Stimulated activated CD8-positive, alpha-beta memory T cell treated with anti-CD3 and anti-CD28 coated beads, Interleukin-15, amount 100 ng/mL, for 24 hours (primary cell): ENCODE results near the gene ENO1.

Experiments used
- DNase-seq: peaks from one replicate; pipeline ENCODE4 v3.0.0-alpha.2; 2020; ENCODE audit warnings: low read depth

The ENO1 gene

DNA sequence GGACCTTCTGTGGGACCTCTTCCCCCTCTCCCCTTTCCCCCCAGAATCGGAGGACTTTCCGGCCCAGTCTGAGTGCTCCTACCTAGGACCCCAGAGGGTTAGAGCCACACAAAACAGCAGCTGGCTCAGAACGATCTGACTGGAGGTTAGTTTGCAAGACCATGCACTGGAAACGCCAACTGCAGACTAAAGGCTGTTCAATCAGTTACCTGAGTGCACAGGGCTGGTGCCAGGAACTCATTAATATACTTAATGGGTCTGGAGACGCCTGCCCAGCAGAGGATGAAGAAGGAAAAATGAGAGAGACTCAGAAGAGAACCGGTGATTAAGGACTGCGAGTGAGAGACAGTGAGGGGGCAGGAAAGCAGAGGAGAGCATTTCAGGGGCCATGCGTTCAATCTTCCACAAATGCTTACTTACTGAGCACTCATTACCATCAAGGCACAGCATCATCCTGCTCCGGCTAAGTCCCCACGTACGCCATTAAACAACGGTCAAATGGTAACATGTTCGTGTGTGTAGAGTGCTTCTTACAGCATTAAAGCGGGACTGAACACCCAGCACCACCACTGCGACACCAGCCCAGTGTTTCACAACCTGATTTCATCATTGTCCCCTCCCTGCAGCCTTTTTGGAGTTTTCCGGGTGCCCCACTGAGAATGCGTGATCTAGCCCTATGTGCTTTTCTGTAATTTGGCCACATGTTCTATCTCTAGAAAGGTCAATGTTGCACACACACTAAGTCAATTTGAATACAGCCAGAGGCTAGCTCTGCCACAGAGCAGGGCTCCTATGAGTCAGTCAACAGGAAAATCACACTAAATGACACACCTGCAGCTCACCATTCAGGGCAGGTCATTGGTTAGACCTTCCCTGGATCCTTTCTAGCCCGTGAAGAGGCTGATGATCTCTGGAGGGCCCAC is 7.6 kb downstream of the ENO1 start:
- no peak for DNase-seq

DNA sequence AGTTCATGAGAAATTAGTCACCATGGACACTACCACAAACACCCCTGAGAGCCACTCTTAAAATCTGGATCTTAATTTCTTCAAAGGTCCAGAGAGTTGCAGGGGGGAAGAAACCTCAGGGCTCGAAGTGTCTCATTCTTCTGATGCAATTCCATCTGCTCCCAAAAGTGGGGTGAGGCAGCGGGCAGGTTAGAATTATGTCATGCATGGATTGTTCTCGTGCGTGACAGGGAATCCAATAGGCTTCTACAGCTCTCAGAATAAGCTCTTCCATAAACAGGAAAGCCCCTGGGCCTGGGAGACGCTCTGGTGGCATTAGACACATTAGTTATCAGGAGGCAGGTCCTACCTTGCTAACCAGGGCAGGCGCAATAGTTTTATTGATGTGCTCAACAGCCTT is 8.4 kb downstream of the ENO1 start:
- DNase-seq: no peak

DNA sequence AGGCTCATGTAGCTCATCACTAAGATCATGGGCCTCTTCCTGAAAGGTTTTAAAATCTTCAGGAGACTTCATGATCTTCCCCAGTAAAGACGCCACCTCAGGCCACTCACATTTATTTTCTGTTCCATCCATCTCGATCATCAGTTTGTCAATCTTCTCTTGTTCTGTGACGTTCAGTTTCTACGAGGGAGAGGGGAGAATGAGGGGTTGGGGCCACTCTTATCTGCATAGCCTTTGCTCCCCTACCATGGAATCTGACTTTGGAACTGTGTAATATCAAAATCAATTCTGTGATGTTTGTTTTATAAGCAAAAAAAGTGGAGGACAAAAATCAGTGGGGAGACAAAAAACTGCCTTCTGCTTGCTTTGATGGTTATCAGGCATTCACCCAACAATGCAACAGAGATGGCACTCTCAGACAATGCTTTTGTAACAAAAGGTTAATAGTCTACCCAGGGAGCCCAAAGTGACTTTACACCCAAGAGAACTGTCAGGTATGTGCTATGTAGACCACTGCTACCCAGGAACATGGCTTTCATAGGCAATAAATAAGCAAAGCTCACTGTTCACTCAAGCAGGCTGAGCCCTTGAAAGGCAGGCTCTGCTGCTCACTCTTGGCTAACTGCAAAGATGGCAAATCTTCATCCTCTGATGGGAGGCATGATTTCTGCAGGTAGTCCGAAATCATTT is 10.5 kb downstream of the ENO1 start:
- no peak for DNase-seq

DNA sequence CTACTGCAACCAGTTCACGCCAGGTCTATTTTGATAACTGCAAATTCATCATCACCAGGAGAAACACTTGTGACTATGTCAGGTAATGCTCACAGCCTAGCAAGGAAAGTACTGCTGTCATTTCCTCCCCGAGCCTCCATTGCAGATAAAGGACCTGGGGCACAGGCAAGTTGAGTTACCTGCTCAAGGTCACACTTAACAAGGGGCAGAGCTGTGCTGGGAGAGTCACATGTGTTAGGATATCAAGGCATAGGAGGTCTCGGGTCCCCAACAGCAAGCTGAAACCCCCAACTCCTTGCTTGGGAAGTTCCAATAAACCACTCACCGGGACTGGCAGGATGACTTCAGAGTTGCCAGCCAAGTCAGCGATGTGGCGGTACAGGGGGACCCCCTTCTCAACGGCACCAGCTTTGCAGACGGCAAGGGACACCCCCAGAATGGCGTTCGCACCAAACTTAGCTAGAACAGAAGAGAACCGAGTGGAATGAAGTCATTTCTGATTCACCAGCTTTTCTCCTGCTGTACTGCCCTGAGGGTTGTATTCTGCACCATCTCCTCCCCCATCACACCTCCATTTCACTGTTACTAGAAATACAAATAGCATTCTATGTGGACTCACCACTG is 11.6 kb downstream of the ENO1 start:
- DNase-seq: no peak

DNA sequence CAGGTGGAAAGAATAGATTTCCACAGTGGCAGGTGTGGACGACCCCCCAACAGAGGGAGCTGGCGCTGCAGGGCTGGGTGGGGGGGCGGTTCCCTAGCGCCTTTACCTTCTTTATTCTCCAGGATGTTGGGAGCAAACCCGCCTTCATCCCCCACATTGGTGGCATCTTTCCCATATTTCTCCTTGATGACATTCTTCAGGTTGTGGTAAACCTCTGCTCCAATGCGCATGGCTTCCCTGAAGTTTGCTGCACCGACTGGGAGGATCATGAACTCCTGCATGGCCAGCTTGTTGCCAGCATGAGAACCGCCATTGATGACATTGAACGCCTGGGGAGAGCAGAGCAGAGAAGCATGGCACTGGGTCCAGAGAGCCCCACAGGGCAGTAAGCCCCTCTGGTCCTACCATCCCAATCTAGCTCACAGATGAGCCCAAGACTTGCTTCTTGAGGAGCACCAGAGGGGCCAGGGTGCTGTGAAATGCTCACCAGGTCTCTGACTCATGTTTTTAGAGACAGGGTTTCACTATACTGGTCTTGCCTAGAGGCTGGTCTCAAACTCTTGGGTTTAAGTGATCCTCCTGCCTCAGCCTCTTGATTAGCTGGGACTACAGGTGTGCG is 12.2 kb downstream of the ENO1 start:
- no peak for DNase-seq

DNA sequence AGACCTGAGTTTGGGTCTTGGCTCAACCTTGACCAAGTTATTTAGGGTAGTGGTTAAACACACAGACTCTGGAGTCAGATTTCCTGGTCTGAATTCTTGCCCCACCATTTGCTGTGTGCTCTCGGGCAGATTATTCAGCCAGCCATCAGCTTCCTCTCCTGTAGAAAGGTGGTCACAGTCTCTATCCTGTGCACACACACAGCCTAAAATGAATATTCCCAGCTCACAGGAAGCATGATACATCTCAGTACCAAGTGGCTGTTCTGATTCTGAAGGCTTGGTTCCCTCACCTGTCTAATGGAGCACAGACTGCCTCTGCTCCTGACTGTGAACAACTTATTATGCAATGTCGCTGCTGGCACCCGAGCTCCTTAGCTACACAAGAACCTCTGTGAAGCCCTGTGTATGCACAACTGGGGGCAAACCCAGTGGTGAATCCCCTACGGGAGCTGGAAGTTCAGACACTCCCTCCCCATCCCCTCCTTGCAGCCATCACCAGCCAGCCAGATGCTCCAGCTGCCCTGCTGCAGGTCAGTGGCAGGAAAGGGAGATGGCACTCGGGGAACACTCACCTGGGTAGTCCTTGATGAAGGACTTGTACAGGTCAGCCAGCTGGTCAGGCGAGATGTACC is 13.7 kb downstream of the ENO1 start:
- DNase-seq: no peak

DNA sequence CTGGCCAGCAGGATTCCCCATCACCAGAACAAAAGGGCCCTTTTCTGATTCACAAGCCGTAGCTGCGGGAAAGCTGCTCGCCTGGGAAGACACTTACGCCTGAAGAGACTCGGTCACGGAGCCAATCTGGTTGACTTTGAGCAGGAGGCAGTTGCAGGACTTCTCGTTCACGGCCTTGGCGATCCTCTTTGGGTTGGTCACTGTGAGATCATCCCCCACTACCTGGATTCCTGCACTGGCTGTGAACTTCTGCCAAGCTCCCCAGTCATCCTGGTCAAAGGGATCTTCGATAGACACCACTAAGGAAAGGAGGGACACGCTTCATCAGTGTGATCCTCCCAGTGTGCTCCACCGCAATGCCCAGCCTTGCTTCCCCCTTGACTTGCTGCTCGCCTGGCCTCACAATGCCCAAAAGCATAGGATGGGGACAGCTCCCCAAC is 14.7 kb downstream of the ENO1 start:
- no peak for DNase-seq

DNA sequence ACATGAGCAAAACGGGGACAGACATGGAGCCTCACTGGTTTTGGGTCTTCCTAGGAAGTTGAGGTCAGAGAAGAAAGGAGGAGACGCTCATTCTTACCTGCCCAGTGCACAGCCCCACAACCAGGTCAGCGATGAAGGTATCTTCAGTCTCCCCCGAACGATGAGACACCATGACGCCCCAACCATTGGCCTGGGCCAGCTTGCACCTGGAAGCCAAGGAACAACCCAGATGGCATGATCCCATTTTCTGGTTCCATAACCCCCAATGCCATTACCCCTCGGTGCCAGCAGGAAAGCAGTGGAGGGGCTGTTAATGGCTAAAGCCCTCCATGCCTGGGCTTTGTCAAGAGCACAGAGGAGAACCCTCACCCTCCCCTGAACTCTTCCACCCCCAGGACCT is 15.3 kb downstream of the ENO1 start:
- no peak for DNase-seq

DNA sequence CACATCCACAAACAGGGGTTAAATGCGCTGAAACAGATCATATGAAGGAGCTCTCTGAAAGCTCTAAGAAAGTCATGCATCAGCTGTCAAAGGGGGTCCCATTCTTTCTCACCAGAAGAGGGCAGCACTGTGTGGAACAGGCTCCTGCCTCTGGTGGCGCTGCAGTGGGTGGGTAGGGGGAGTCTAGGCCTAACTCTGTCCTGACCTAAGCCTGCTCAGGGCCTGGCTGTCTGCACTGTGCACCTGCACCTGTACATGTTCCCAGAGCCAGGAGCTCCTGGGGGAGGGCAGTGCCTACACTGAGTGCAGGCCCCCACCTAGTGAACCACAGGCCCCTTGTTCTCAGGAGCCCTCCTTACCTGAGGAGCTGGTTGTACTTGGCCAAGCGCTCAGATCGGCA is 16.0 kb downstream of the ENO1 start:
- no peak for DNase-seq

DNA sequence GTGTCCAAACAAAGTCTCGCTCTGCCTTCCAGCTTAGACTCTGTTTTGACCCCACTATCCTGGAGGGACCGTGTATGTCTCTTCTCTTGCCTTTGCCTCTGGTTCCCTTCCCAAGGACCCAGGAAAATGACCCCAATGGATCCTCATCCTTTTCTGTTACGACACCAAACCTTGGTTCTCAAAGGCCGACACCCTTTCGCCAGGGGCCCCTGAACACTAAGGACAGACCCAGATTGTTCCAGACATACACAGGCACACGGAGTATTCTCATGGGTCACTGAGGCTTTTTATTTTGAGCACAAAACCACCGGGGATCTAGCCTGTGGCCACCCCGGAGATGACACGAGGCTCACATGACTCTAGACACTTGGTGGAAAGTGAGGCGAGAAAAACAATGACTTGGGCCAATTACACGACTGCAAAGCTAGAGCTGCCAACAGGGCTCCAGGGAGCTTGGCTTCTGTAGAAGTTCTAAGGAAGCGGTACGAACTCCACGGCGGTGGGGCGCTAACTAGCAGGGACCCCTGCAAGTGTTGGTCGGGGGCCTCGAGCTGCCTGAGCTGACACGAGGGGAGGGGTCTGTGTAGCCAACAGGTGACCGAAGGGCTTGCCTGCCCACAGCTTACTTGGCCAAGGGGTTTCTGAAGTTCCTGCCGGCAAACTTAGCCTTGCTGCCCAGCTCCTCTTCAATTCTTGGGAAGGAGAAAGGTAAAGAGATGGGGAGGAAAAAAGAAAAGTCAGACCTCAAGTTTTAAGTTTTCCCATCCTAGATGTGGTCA is 17.6 kb downstream of the ENO1 start:
- DNase-seq: no peak

DNA sequence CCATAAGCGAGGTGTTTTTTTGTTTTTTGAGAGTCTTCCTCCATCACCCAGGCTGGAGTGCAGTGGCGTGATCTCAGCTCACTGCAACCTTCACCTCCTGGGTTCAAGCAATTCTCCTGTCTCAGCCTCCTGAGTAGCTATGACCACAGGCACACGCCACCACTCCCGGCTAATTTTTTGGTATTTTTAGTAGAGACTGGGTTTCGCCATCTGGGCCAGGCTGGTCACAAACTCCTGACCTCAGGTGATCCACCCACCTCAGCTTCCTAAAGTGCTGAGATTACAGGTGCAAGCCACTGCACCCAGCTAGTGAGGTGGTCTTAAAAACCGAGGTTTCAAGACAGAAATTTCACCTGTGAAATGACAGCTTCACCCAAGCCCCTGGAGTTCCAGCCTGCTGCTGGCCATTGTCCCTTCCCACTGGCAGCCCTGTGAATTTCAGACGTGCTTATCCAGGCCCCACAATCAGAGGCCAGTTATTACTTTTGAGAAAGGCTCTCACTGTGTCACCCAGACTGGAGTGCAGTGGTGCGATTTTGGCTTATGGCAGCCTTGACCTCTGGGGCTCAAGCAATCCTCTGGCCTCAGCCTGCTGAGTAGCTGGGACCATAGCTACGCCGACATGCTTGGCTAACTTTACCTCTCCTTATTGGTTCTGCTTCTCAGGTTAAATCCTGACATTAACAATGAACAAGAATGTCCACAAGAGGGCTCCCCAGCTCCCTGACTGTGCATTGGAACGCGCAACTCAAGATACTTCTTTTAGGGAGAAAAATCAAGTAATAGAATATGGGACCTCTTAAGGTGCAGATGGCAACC is 19.4 kb downstream of the ENO1 start:
- DNase-seq: no peak

DNA sequence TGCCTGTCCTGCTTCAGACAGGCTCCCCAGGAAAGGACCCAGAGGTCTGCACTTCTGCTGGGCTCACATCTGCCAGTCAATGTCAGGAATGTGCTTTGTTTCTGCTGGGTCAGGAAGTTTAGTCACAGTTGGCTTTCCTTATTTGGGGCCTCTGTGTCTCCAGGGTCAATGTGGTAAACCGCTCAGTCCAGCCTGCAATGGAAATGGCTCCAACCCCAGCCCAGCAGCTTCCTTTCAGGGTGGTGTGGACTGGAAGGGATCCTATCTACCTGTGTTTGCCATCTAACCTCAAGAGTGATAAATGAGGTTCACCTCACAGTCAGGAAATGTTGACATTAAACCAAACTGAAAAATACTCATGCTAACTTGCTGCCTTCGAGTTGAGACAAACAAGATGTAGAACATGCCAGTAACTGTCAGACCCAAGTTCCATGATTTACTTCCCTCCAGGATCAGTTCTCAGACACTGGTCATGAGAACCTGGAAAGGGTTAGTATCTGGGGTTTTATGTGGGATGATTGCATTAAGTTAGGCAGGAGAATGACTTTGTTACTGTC is 20.3 kb downstream of the ENO1 start:
- no peak for DNase-seq

DNA sequence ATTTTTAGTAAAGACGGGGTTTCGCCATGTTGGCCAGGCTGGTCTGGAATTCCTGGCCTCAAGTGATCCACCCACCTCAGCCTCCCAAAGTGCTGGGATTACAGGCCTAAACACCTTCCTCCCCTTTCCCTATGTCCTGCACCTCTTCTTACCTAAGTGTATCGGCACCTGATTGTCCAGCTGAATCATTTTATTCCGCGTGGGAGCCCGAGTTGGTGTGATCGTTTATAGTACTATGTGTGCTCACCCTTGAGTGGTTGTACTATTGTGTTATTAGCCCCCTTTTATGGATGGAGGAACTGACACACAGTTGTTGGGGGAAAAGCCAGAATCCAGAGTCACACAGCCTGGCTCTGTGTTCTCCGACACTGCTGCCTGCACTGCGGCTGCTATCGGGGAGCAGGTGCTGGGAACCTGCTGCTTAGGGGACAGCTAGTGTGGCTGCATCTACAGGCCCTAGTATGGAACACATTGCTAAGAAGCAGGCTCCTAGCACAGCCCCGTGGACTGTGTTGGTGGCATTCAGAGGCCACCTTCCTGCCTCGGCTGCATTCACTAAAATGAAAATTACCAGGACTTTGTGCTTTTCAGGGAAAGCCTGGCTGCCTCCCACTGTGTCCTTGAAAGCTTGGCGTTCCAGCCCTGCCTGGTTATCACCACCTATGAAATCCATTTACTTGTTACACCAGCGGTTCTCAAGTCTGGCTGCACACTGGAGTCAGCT is 21.6 kb downstream of the ENO1 start:
- no peak for DNase-seq

DNA sequence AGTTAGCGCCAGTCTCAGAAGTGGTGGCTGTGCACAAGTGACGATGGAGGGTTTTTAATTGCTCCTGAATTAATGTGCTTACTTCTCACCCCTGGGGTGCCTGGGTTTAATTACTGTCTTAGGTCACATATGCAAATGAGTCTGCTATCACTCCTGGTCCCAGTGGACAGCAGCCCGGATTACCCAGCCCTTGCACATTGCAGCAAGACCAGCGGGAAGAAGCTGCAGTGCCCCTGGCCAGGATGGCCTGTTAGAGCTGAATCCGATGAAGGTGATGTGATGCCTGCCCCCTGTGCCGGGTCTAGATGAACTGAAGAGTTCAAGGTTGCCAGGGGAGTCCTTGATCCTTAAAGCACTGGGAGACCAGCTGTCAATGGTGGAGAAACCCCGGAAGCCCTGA is 24.2 kb downstream of the ENO1 start:
- no peak for DNase-seq

DNA sequence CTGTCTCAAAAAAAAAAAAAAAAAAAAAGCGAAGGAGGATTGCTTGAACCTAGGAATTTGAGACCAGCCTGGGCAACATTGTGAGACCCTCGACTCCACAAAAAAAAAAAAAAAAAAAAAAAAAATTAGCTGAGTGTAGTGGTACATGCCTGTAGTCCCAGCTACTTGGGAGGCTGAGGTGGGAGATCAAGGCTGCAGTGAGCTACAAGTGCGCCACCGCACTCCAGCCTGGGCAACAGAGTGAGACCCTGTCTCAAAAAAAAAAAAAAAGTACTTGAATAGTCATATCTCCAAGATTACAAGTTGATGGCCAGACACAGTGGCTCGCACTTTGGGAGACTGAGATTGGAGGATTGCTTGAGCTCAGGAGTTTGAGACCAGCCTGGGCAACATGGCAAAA is 27.4 kb downstream of the ENO1 start:
- DNase-seq: no peak

DNA sequence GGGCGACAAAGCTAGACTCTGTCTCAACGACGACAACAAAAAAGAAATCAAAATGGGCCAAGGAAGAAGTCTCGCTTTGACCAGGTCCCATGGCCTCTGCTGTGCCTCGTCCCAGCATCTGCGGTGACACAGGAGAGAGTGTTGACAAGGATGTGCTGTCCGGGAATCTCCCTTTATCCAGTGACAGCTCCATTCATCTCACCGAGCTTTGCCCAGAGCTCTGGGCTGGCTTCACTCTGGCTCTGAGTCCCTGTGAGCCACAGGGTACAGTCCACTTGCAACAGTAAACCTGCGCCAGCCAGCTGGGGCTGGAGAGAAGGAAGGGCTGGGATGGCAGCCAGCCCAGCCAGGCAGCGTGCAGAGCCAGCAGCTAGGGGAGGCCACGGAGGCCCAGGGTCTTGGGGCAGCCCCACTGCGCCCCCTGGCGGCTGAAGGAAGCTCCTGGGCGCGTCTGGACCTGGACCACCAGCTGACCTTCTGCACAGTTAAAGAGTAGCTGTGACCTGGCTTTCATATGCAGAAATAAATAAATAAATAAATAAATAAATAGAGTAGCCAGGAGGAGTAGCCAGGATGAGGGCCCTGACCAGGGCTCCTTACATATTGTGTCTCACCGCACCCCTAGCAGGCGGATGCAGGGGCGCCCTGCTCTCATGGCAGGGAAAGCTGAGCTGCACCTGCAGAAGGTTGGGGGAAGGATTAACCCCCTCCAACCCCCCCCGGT is 29.7 kb downstream of the ENO1 start:
- DNase-seq: peak; percentile 72

DNA sequence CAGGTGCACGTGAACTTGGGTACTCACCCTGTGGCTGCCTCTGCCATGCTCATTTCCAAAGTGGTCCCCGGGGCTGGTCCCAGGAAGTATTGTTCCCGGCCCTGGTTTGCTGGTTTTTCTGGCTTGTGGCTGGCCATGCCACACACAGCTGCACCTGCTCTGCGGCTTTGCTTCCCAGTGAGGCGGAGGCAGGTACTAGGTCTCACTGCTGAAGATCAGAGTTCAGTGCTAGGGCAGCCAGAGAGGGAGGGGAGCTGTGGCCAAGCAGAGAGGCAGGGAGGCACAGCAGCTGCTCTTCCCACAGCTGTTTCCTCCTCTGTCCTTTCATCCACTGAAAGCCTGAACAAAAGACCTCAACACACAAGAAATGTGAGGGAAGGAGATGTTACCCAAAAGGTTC is 30.5 kb downstream of the ENO1 start:
- DNase-seq: no peak

DNA sequence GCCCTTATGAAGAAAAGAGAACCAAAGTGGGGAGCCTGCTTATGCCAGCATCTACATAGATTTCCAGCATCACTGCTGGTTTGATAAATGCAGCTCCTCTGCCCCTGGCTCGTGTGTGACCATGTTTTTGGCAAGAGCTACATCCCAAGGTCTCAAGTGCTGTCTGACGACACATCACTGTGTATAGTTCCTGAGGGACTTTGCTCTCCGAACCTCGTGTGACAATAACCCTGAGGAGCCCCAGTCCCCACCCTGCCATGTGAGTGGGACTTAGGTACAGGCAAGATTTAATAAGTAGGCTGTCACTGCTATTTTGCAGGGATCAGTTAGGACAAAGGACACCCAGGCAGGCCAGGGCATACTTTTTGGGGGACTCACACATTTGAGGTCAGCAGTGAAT is 32.2 kb downstream of the ENO1 start:
- DNase-seq: no peak
